HG03159 (cell line): Measurements from ENCODE around the gene POGLUT3.
A peak's percentile ranks its signal among the peaks of the same experiment; 100 is the strongest.

ENCODE experiments used
- ATAC-seq: cut with Tn5 transposase; IDR thresholded peaks from one replicate; pipeline ENCODE4 v1.9.1; 2021; ENCODE audit warnings: mild to moderate bottlenecking, moderate library complexity; ENCODE audit not compliant: unreplicated experiment

POGLUT3 gene

GRCh38 chr11:108498046-108498815, at the start of gene POGLUT3:
Gene POGLUT3 (minus strand): TSS chr11:108498384. CDS start chr11:108498366, 18 bp downstream.
- ATAC-seq, result peak; percentile 59

- ATAC-seq, result no peak
Observed at GRCh38 chr11:108545909-108546501, 47.8 kb upstream of the POGLUT3 start.

- no peak for ATAC-seq
Observed at GRCh38 chr11:108543316-108543964, 45.3 kb upstream of the POGLUT3 start.

GRCh38 chr11:108541531-108541930, 43.3 kb upstream of the POGLUT3 start:
- no peak for ATAC-seq

GRCh38 chr11:108538502-108538901, 40.3 kb upstream of the POGLUT3 start:
- no peak for ATAC-seq

GRCh38 chr11:108538022-108538424, 39.8 kb upstream of the POGLUT3 start:
- no peak for ATAC-seq

GRCh38 chr11:108536783-108537182, 38.6 kb upstream of the POGLUT3 start:
- no peak for ATAC-seq

- ATAC-seq, result no peak
Observed at GRCh38 chr11:108535384-108535955, 37.3 kb upstream of the POGLUT3 start.

GRCh38 chr11:108534274-108534882, 36.2 kb upstream of the POGLUT3 start:
- no peak for ATAC-seq

- ATAC-seq, result no peak
Observed at GRCh38 chr11:108530426-108530825, 32.2 kb upstream of the POGLUT3 start.

GRCh38 chr11:108527382-108527781, 29.2 kb upstream of the POGLUT3 start:
- ATAC-seq, result no peak

GRCh38 chr11:108525161-108525560, 27.0 kb upstream of the POGLUT3 start:
- no peak for ATAC-seq

- ATAC-seq, result no peak
Observed at GRCh38 chr11:108524422-108524821, 26.2 kb upstream of the POGLUT3 start.

GRCh38 chr11:108522318-108522717, 24.1 kb upstream of the POGLUT3 start:
- ATAC-seq, result no peak

GRCh38 chr11:108518581-108518980, 20.4 kb upstream of the POGLUT3 start:
- no peak for ATAC-seq

GRCh38 chr11:108516125-108516524, 17.9 kb upstream of the POGLUT3 start:
- no peak for ATAC-seq

- ATAC-seq, result no peak
Observed at GRCh38 chr11:108512708-108513107, 14.5 kb upstream of the POGLUT3 start.

- no peak for ATAC-seq
Observed at GRCh38 chr11:108511851-108512474, 13.8 kb upstream of the POGLUT3 start.

- no peak for ATAC-seq
Observed at GRCh38 chr11:108508653-108509593, 10.7 kb upstream of the POGLUT3 start.

GRCh38 chr11:108501396-108501795, 3.2 kb upstream of the POGLUT3 start:
- no peak for ATAC-seq
